Upper lobe of left lung (tissue), 6 donors: Measurements from ENCODE around the gene SEMA3G. TPM values are rescaled to one million over a fixed set of nuclear protein-coding genes. Genes with fewer than 3 reads are reported as not detected.

Experiments
- ATAC-seq, 2 donors: fragments of 200-7000 bp; cut with Tn5 transposase; one replicate each; pipeline ENCODE4 v1.9.1; 2022; ENCODE audit warnings: mild to moderate bottlenecking in 2 of 2, moderate library complexity in 2 of 2; ENCODE audit not compliant: low FRiP score in 2 of 2
- DNase-seq, 2 donors: peaks; one replicate each; pipeline ENCODE4 v3.0.0-alpha.2; 2019 to 2020
- H3K27ac ChIP-seq, 4 donors: fragments of 200-600 bp; sonication (generic); one replicate each; pipeline ENCODE4 v1.5.1; 2016 to 2019
- H3K27me3 ChIP-seq, 4 donors: fragments of 200-600 bp; sonication (generic); one replicate each; pipeline ENCODE4 v1.5.1; 2017 to 2019
- H3K36me3 ChIP-seq, 4 donors: fragments of 200-600 bp; sonication (generic); one replicate each; pipeline ENCODE4 v1.5.1; 2016 to 2019
- H3K4me1 ChIP-seq, 4 donors: fragments of 200-600 bp; sonication (generic); one replicate each; pipeline ENCODE4 v1.5.1; 2018 to 2019
- H3K4me3 ChIP-seq, 4 donors: fragments of 200-600 bp; sonication (generic); one replicate each; pipeline ENCODE4 v1.5.1; 2017 to 2019; ENCODE audit warnings: mild to moderate bottlenecking in 2 of 4, moderate library complexity in 1 of 4
- H3K9me3 ChIP-seq, 4 donors: fragments of 200-600 bp; sonication (generic); one replicate each; pipeline ENCODE4 v1.5.1; 2018 to 2019
- EP300 ChIP-seq, 4 donors: sonication (generic); formaldehyde crosslinking; IDR thresholded peaks; one replicate each; pipeline ENCODE4 v1.5.1; 2017; ENCODE audit warnings: antibody characterized with exemption in 4 of 4, control low read depth in 2 of 4
- POLR2A ChIP-seq, 4 donors: fragments of 450-650 bp; IDR thresholded peaks; one replicate each; pipeline ENCODE4 v1.5.1; 2016 to 2017; ENCODE audit warnings: antibody characterized with exemption in 4 of 4, mild to moderate bottlenecking in 2 of 4
- POLR2AphosphoS5 ChIP-seq, 2 donors: sonication (generic); formaldehyde crosslinking; IDR thresholded peaks; one replicate each; pipeline ENCODE4 v1.5.1; 2017; ENCODE audit warnings: antibody characterized with exemption in 2 of 2
- WGBS, 2 donors: methylation state at CpG; one replicate each; pipeline ENCODE4 v1.1.5; 2017 to 2018; 5-methylcytosine and 5-hydroxymethylcytosine counted together
- total RNA-seq, 6 donors: library from RNA; depleted of rRNA in 4 of 6; stranded (reverse); fragments of >200 nt in 4 of 6; gene quantifications; one replicate each; pipeline versions ENCODE4 v1.1.0 to v1.2.1, GENCODE V29; 2016 to 2021
- TF ChIP-seq, protein P1 (sequence below), 6 experiments: fragments of 450-650 bp in 4 of 6; fragments of 200-600 bp in 2 of 6; sonication (generic) in 2 of 6; IDR thresholded peaks; one replicate each; pipeline ENCODE4 v1.5.1; 2016 to 2019; ENCODE audit warnings: antibody characterized with exemption in 6 of 6
- donor health status: DM: no; HTN: no; CAD: no; lungs with moderate emphysema.
- donor health status: DM: no; HTN: yes; CAD: no; lungs with severe emphysema.

Gene SEMA3G
- total RNA-seq, 6 donors from 2014 or later: 5.1 to 69.0 (median 20.7) TPM

GRCh38 chr3:52394751-52395502 is 50.0 kb downstream of the SEMA3G start:
- DNase-seq (no peak), ATAC-seq (no peak)
- TF ChIP-seq, protein P1, sequence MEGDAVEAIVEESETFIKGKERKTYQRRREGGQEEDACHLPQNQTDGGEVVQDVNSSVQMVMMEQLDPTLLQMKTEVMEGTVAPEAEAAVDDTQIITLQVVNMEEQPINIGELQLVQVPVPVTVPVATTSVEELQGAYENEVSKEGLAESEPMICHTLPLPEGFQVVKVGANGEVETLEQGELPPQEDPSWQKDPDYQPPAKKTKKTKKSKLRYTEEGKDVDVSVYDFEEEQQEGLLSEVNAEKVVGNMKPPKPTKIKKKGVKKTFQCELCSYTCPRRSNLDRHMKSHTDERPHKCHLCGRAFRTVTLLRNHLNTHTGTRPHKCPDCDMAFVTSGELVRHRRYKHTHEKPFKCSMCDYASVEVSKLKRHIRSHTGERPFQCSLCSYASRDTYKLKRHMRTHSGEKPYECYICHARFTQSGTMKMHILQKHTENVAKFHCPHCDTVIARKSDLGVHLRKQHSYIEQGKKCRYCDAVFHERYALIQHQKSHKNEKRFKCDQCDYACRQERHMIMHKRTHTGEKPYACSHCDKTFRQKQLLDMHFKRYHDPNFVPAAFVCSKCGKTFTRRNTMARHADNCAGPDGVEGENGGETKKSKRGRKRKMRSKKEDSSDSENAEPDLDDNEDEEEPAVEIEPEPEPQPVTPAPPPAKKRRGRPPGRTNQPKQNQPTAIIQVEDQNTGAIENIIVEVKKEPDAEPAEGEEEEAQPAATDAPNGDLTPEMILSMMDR (IDR thresholded peaks at IDR 0.05): no peak
- no peak for TF ChIP-seq POLR2AphosphoS5 (IDR thresholded peaks at IDR 0.05)
- no peak for TF ChIP-seq POLR2A (IDR thresholded peaks at IDR 0.05)
- no peak for TF ChIP-seq EP300 (IDR thresholded peaks at IDR 0.05)
- Histone ChIP-seq H3K27me3 (no peaks in the 10 kb centered on the region), H3K36me3 (peaks cover 0 to 45% (median 26%) of the 10 kb centered on the region in 4 donors), H3K4me3 (no peak overlapping the region), H3K4me1 (no peaks in the 10 kb centered on the region), H3K9me3 (no peaks in the 10 kb centered on the region), H3K27ac (no peak overlapping the region)
- 93 to 97% methylated on average over 6 to 10 of the region's 10 CpGs for WGBS, 2 donors

GRCh38 chr3:52393959-52394670 is 50.8 kb downstream of the SEMA3G start:
- TF ChIP-seq POLR2AphosphoS5 (IDR thresholded peaks at IDR 0.05) (no peak), POLR2A (IDR thresholded peaks at IDR 0.05) (no peak), EP300 (IDR thresholded peaks at IDR 0.05) (no peak)
- TF ChIP-seq, protein P1 (IDR thresholded peaks at IDR 0.05): no peak
- Histone ChIP-seq H3K27me3 (no peaks in the 10 kb centered on the region), H3K4me1 (no peaks in the 10 kb centered on the region), H3K36me3 (peaks cover 0 to 42% (median 23%) of the 10 kb centered on the region in 4 donors), H3K27ac (no peak overlapping the region), H3K9me3 (no peaks in the 10 kb centered on the region), H3K4me3 (no peak overlapping the region)
- DNase-seq (no peak), ATAC-seq (no peak)
- 94 to 96% methylated on average over 14 to 18 of the region's 18 CpGs for WGBS, 2 donors

- no peaks in the 10 kb centered on the region for H3K27me3 ChIP-seq
- ATAC-seq (no peak), DNase-seq (no peak)
- 91 to 93% methylated on average over 18 of the region's 18 CpGs for WGBS, 2 donors
- no peak overlapping the region for H3K27ac ChIP-seq
- H3K4me3 ChIP-seq: no peak overlapping the region
- H3K4me1 ChIP-seq: no peaks in the 10 kb centered on the region
- no peaks in the 10 kb centered on the region for H3K9me3 ChIP-seq
- H3K36me3 ChIP-seq: peaks cover 0 to 43% (median 24%) of the 10 kb centered on the region in 4 donors
- TF ChIP-seq POLR2AphosphoS5 (IDR thresholded peaks at IDR 0.05) (no peak), POLR2A (IDR thresholded peaks at IDR 0.05) (no peak), EP300 (IDR thresholded peaks at IDR 0.05) (no peak)
- TF ChIP-seq, protein P1 (IDR thresholded peaks at IDR 0.05): no peak
These were observed 51.6 kb downstream of the SEMA3G start for GRCh38 chr3:52393131-52393807.

DNA sequence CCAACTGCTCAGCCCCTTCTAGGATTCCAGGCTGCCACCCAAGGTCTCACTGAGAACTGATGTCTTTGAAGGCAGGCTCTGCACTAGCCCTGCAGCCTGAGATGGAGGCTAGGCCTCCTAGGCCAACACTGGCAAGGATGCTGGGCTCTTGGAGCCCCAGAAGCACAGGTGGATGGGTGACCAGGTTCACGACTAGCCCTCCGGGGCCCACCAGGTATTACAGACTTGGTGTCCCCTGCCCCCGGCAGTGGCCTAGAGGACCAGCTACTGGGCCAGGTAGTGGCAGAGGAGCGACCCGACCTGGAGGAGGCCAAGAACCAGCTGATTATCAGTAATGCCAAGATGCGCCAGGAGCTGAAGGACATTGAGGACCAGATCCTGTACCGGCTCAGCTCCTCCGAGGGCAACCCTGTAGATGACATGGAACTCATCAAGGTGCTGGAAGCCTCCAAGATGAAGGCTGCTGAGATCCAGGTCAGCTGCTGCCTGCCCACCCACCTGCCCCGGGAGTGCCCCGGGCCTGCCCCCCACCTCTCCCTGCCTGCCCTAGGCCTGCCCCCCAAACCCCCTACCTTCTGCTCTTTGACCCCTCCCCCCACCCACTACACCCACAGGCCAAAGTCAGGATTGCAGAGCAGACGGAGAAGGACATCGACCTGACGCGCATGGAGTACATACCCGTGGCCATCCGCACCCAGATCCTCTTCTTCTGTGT is 52.5 kb downstream of the SEMA3G start:
- no peak for DNase-seq
- H3K27me3 ChIP-seq: no peaks in the 10 kb centered on the region
- no peaks in the 10 kb centered on the region for H3K4me1 ChIP-seq
- H3K4me3 ChIP-seq: no peak overlapping the region
- H3K36me3 ChIP-seq: peaks cover 0 to 45% (median 25%) of the 10 kb centered on the region in 4 donors
- TF ChIP-seq POLR2A (IDR thresholded peaks at IDR 0.05): no peak
- TF ChIP-seq POLR2AphosphoS5 (IDR thresholded peaks at IDR 0.05): no peak
- TF ChIP-seq, protein P1 (IDR thresholded peaks at IDR 0.05): no peak
- TF ChIP-seq EP300 (IDR thresholded peaks at IDR 0.05): no peak
- no peak overlapping the region for H3K27ac ChIP-seq
- 91% methylated on average over 12 of the region's 16 CpGs; no CpG with 5 or more reads in 1 of the 2 donors for WGBS, 2 donors
- no peaks in the 10 kb centered on the region for H3K9me3 ChIP-seq
- ATAC-seq: no peak
